Ascending aorta (tissue), 2 donors: ENCODE measurements around the gene SMURF1. TPM values are rescaled to one million over a fixed set of nuclear protein-coding genes. Genes with fewer than 3 reads are reported as not detected.

Experiments used
- DNase-seq, 2 donors: peaks; one replicate each; pipeline ENCODE4 v3.0.0-alpha.2; 2019; ENCODE audit warnings: low spot score in 2 of 2
- H3K27ac ChIP-seq, 2 donors: fragments of 200-600 bp; sonication (generic); one replicate each; pipeline ENCODE4 v1.5.1; 2016 to 2017; ENCODE audit warnings: mild to moderate bottlenecking in 1 of 2
- H3K27me3 ChIP-seq: fragments of 200-600 bp; sonication (generic); one replicate; pipeline ENCODE4 v1.5.1; 2017
- H3K36me3 ChIP-seq, 2 donors: fragments of 200-600 bp; sonication (generic); one replicate each; pipeline ENCODE4 v1.5.1; 2016
- H3K4me1 ChIP-seq, 2 donors: fragments of 200-600 bp; sonication (generic); one replicate each; pipeline ENCODE4 v1.5.1; 2016 to 2017; ENCODE audit warnings: mild to moderate bottlenecking in 1 of 2
- H3K4me3 ChIP-seq, 2 donors: fragments of 200-600 bp; sonication (generic); one replicate each; pipeline ENCODE4 v1.5.1; 2016 to 2017; ENCODE audit warnings: mild to moderate bottlenecking in 1 of 2
- H3K9me3 ChIP-seq, 2 donors: fragments of 200-600 bp; sonication (generic); one replicate each; pipeline ENCODE4 v1.5.1; 2016
- intact Hi-C: fragments of 100-400 bp; cut with DNase I; formaldehyde crosslinking; loops from one replicate; pipeline ENCODE4 v1.15.1; 2023
- total RNA-seq: library from RNA; depleted of rRNA; stranded (reverse); fragments of >200 nt; gene quantifications from one replicate; pipeline ENCODE4 v1.1.0, GENCODE V29; 2016
- TF ChIP-seq, protein P1 (sequence below), 3 experiments: fragments of 200-600 bp in 2 of 3; fragments of 450-650 bp in 1 of 3; sonication (generic) in 2 of 3; IDR thresholded peaks; one replicate each; pipeline ENCODE4 v1.5.1; 2016 to 2019; ENCODE audit warnings: antibody characterized with exemption in 3 of 3, mild to moderate bottlenecking in 1 of 3, moderate library complexity in 1 of 3

Gene SMURF1
- total RNA-seq, 1 donor from 2014 or later = 26.5 TPM

DNA sequence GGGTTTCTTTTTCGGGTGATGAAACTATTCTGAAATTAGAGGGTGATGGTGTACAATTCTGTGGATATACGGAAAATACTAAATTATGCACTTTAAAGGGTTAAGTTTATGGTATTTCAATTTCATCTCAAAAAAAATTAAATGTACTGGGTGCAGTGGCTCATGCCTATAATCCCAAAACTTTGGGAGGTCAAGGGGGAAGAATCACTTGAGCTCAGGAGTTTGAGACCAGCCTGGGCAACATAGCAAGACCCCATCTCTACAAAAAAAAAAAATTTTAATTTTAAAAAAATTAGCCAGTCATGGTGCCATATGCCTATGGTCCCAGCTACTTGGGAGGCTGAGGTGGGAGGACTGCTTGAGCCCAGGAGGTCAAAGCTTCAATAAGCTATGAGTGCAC, 57.0 kb downstream of the SMURF1 start:
- Histone ChIP-seq H3K27me3 (no peaks in the 10 kb centered on the region), H3K9me3 (no peaks in the 10 kb centered on the region), H3K27ac (no peak overlapping the region), H3K36me3 (no peaks in the 10 kb centered on the region), H3K4me1 (no peaks in the 10 kb centered on the region), H3K4me3 (no peak overlapping the region)
- intact Hi-C loops = no loop called here
- DNase-seq = no peak
- TF ChIP-seq, protein P1, sequence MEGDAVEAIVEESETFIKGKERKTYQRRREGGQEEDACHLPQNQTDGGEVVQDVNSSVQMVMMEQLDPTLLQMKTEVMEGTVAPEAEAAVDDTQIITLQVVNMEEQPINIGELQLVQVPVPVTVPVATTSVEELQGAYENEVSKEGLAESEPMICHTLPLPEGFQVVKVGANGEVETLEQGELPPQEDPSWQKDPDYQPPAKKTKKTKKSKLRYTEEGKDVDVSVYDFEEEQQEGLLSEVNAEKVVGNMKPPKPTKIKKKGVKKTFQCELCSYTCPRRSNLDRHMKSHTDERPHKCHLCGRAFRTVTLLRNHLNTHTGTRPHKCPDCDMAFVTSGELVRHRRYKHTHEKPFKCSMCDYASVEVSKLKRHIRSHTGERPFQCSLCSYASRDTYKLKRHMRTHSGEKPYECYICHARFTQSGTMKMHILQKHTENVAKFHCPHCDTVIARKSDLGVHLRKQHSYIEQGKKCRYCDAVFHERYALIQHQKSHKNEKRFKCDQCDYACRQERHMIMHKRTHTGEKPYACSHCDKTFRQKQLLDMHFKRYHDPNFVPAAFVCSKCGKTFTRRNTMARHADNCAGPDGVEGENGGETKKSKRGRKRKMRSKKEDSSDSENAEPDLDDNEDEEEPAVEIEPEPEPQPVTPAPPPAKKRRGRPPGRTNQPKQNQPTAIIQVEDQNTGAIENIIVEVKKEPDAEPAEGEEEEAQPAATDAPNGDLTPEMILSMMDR (IDR thresholded peaks at IDR 0.05) = no peak

DNA sequence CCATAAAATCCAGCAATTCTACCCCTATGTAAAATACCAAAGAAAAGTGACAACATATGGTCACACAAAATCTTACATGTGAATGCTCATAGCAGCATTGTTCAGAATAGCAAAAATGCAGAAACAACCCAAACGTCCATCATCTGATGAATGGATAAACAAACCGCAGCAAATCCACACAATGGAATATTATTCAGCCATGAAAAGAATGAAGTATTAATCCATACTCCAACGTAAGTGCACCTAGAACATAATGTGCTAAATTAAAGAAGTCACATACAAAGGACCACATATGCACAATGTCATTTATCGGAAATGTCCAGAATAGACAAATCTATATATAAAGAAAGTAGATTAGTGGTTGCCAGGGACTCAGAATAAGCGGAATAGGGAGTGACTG, 57.4 kb downstream of the SMURF1 start:
- Histone ChIP-seq H3K27me3 (no peaks in the 10 kb centered on the region), H3K36me3 (no peaks in the 10 kb centered on the region), H3K27ac (no peak overlapping the region), H3K9me3 (no peaks in the 10 kb centered on the region), H3K4me1 (no peaks in the 10 kb centered on the region), H3K4me3 (no peak overlapping the region)
- TF ChIP-seq, protein P1 (IDR thresholded peaks at IDR 0.05) = no peak
- intact Hi-C loops = no loop called here
- no peak for DNase-seq

DNA sequence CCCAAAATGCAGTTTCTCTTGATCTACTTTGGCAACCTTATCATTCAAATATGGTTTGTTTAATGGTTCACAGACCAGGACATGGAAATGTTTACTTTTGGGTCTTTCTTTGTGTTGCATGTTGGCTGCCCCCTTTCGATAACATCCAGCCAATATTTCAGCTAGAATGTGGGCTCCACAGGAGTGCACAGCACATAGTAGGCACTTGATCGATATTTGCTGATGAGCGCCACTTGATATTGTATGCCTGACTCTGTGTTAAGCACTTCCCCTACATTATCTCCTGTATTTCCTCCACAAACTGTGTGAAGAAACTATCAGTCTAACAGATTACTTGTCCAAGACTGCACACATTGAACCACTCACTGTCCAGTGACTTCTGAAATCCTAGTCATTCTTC, 60.2 kb downstream of the SMURF1 start:
- Histone ChIP-seq H3K27ac (no peak overlapping the region), H3K27me3 (no peaks in the 10 kb centered on the region), H3K4me1 (peaks cover 0 to 6% of the 10 kb centered on the region in 2 donors), H3K9me3 (no peaks in the 10 kb centered on the region), H3K36me3 (no peaks in the 10 kb centered on the region), H3K4me3 (no peak overlapping the region)
- no peak for DNase-seq
- TF ChIP-seq, protein P1 (IDR thresholded peaks at IDR 0.05) = no peak
- intact Hi-C loops = no loop called here

DNA sequence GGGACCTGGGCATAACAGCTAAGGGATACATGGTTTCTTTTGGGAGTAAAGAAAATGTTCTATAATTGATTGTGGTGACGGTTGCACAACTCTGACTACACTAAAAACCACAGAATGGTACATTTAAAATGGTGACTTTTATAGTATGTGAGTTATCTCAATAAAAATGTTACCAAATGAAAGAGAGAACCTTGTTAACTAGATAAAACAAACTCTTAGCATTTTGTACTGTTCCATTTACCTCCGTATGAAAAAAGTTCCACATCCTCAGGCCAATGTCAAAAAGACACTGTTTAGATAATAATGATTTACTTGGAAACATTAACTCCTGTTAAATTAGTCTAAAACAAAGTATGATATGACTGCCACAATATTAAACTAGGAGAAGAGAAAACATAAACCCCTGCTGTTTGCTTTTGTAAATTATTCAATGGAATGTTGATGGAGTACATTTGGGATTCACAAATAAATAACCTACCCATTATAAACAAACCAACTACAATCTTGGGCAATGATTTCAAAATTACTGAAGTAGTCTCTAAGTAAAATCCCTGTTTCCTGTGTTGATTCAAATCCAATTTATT, 60.7 kb downstream of the SMURF1 start:
- Histone ChIP-seq H3K36me3 (no peaks in the 10 kb centered on the region), H3K27ac (no peak overlapping the region), H3K4me3 (no peak overlapping the region), H3K4me1 (peaks cover 0 to 9% of the 10 kb centered on the region in 2 donors), H3K9me3 (no peaks in the 10 kb centered on the region), H3K27me3 (no peaks in the 10 kb centered on the region)
- DNase-seq = no peak
- intact Hi-C loops = no loop called here
- TF ChIP-seq, protein P1 (IDR thresholded peaks at IDR 0.05) = no peak

DNA sequence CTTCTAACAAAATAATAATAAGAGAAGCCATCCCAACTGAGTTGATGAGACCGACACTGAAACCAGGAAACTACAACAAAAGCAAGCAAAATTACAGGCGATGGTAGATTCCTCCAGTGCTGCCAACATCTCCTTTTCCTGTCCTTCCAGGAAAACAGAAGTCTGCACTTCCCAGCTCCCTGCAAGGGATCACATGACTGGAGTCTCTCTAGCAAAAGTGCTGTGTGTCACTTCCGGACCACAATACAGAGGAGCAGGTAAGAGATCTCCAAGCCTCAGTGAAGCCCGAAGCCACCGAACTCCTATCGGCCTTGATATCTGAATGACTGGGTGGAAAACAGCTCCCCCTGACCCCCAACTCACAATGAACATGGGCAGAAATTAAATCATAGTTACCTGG, 63.2 kb downstream of the SMURF1 start:
- intact Hi-C loops = no loop called here
- H3K27me3 ChIP-seq = no peaks in the 10 kb centered on the region
- no peak overlapping the region for H3K4me3 ChIP-seq
- peaks cover 0 to 9% of the 10 kb centered on the region in 2 donors for H3K4me1 ChIP-seq
- DNase-seq = no peak
- TF ChIP-seq, protein P1 (IDR thresholded peaks at IDR 0.05) = no peak
- no peaks in the 10 kb centered on the region for H3K36me3 ChIP-seq
- H3K27ac ChIP-seq = no peak overlapping the region
- H3K9me3 ChIP-seq = no peaks in the 10 kb centered on the region

DNA sequence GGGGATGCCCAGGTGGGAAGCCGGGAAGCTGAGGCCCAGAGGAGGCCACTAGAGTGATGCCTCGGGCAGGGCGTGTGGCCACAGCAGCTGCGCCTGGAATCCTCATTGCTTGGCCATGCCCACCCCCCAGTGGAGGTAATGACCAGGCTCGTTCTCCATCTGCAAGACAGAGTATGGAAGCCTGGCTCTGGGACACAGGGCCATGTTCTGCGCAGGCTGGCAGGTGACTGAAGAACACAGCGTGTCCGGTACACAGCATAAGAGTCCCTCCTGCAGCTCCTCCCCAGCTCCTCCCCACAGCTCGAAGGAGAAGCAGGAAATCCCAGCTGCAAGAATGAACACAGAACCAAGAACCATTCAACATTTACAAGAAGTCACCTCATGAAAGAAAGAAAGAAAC, 64.8 kb downstream of the SMURF1 start:
- H3K27me3 ChIP-seq = no peaks in the 10 kb centered on the region
- peaks cover 0 to 9% of the 10 kb centered on the region in 2 donors for H3K4me1 ChIP-seq
- TF ChIP-seq, protein P1 (IDR thresholded peaks at IDR 0.05) = no peak
- intact Hi-C loops = no loop called here
- H3K27ac ChIP-seq = peak overlapping the region in 1 of 2 donors; percentile 19
- no peaks in the 10 kb centered on the region for H3K36me3 ChIP-seq
- H3K9me3 ChIP-seq = no peaks in the 10 kb centered on the region
- no peak overlapping the region for H3K4me3 ChIP-seq
- no peak for DNase-seq
